DND-41 (cell line): Measurements from ENCODE around the gene IGFBP4.

Source experiments
- ATAC-seq: fragments of 200-7000 bp; cut with Tn5 transposase; 3 replicates; pipeline ENCODE4 v1.9.1; 2021; ENCODE audit warnings: low read depth; ENCODE audit not compliant: insufficient read depth
- DNase-seq: peaks from one replicate; pipeline ENCODE4 v3.0.0-alpha.2; 2020
- H2AFZ ChIP-seq: 2 replicates; pipeline ENCODE4 v1.6.0; 2012; ENCODE audit warnings: low read depth, low read length
- H3K27ac ChIP-seq: 2 replicates; pipeline ENCODE4 v1.5.1; 2012; ENCODE audit warnings: low read length, inconsistent platforms
- H3K27me3 ChIP-seq: fragments of 200-600 bp; sonication (generic); 2 replicates; pipeline ENCODE4 v1.6.0; 2012; ENCODE audit warnings: low read length, mild to moderate bottlenecking, inconsistent platforms; ENCODE audit not compliant: insufficient read depth, poor library complexity
- H3K36me3 ChIP-seq: 2 replicates; pipeline ENCODE4 v1.5.1; 2012; ENCODE audit warnings: low read length, inconsistent platforms; ENCODE audit not compliant: insufficient read depth
- H3K4me1 ChIP-seq: 2 replicates; pipeline ENCODE4 v1.5.1; 2012; ENCODE audit warnings: mild to moderate bottlenecking, low read length; ENCODE audit not compliant: insufficient read depth
- H3K4me2 ChIP-seq: 2 replicates; pipeline ENCODE4 v1.6.0; 2012; ENCODE audit warnings: mild to moderate bottlenecking, moderate library complexity, low read length, inconsistent platforms; ENCODE audit not compliant: insufficient read depth
- H3K4me3 ChIP-seq, 2 experiments: fragments of 200-600 bp in 1 of 2; shearing (Covaris generic) in 1 of 2; 2 replicates each; pipeline ENCODE4 v1.5.1; 2012 to 2016; ENCODE audit warnings: inconsistent platforms in 2 of 2, low read length in 2 of 2, mild to moderate bottlenecking in 2 of 2, low read depth in 1 of 2, moderate library complexity in 1 of 2
- H3K79me2 ChIP-seq: 2 replicates; pipeline ENCODE4 v1.6.0; 2012; ENCODE audit warnings: low read length, inconsistent platforms; ENCODE audit not compliant: insufficient read depth
- H3K9ac ChIP-seq: 2 replicates; pipeline ENCODE4 v1.6.0; 2012; ENCODE audit warnings: low read depth, mild to moderate bottlenecking, inconsistent platforms, low read length, moderate library complexity
- H3K9me3 ChIP-seq: 2 replicates; pipeline ENCODE4 v1.5.1; 2012; ENCODE audit warnings: low read length, moderate library complexity, mild to moderate bottlenecking, inconsistent platforms; ENCODE audit not compliant: insufficient read depth, severe bottlenecking
- H4K20me1 ChIP-seq: 2 replicates; pipeline ENCODE4 v1.6.0; 2012; ENCODE audit warnings: low read length; ENCODE audit not compliant: insufficient read depth
- EZH2 ChIP-seq: IDR thresholded peaks from 3 replicates; pipeline ENCODE4 v1.6.1; 2012; ENCODE audit warnings: borderline replicate concordance, low read depth, mild to moderate bottlenecking, moderate library complexity, low read length, inconsistent platforms; ENCODE audit not compliant: severe bottlenecking
- TF ChIP-seq, protein P1 (sequence below): IDR thresholded peaks from 2 replicates; pipeline ENCODE4 v1.5.1; 2012; ENCODE audit warnings: borderline replicate concordance, low read length, moderate library complexity, mild to moderate bottlenecking; ENCODE audit not compliant: poor library complexity, severe bottlenecking; ENCODE audit errors: extremely low read depth

The IGFBP4 gene

DNA sequence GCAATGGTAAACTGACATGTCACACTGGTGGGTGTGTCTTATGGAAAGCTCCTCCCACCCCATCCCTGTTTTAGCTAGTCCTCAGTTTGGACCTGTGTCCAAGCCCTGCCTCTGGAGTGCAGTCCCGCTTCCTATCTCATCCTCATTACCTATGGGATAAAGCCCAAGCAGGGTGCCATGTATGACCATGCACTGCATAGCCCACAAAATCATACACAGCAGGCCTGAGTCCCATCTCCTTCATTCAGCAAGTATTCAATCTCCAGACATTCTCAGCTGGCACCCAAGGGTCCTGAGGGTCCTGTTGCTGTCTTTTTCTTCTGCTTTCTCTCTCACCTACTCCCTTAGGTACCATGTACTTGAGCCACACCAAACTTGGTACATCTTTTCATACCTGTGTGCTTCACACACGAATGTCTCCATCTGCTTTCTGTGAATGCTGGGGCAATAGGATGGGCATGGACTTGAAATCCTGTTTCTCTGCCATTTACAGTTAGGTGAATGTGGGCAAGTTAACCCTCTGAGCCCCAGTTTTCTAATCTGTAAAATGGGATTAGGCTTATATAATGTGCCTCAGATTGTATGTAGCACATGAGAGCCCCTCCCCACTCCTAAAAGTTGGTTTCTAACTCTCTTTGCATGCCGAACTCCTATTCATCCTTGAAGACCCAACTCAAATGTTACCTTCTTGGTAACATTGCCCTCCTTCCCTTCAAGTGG lies 29.6 kb downstream of the IGFBP4 start:
- no peak for ATAC-seq

DNA sequence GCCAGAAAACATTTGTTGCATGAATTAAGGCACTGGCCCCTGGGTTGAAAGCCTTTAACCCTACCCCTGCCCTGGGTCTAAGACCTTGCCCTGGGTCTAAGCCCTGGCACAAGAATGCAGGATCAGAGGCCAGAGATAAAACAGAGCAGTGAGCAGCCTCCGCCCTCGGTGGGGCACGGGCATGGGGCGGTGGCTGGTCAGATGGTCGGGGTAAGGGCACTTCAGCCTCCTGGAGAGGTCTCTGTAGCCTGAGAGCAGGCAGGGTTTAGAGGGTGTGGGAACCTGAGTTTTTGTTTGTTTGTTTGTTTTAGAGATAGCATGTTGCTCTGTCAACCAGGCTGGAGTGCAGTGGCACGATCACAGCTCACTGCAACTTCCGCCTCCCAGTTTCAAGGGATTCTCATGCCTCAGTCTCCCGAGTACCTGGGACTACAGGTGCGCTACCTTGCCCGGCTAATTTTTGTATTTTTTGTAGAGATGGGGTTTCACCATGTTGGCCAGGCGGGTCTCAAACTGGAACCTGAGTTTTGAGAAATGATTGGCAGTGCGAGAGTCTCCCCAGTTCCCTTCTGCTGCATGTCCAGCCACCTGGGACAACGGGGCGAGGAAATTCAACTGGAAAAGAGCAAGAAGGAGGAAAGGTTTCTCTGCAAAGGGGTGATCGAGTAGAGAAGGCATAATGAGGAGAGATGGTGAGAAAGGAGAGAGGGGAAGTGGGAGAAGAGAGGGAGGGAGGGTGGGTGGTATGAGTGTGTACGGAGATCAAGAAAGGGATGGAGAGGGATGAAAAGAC lies 30.5 kb downstream of the IGFBP4 start:
- no peaks in the 10 kb centered on the region for H3K27me3 ChIP-seq
- DNase-seq (no peak), ATAC-seq (no peak)
- no peaks in the 10 kb centered on the region for H4K20me1 ChIP-seq
- no peaks in the 10 kb centered on the region for H3K79me2 ChIP-seq
- H3K4me3 ChIP-seq = no peak overlapping the region
- no peak for TF ChIP-seq EZH2
- TF ChIP-seq, protein P1, sequence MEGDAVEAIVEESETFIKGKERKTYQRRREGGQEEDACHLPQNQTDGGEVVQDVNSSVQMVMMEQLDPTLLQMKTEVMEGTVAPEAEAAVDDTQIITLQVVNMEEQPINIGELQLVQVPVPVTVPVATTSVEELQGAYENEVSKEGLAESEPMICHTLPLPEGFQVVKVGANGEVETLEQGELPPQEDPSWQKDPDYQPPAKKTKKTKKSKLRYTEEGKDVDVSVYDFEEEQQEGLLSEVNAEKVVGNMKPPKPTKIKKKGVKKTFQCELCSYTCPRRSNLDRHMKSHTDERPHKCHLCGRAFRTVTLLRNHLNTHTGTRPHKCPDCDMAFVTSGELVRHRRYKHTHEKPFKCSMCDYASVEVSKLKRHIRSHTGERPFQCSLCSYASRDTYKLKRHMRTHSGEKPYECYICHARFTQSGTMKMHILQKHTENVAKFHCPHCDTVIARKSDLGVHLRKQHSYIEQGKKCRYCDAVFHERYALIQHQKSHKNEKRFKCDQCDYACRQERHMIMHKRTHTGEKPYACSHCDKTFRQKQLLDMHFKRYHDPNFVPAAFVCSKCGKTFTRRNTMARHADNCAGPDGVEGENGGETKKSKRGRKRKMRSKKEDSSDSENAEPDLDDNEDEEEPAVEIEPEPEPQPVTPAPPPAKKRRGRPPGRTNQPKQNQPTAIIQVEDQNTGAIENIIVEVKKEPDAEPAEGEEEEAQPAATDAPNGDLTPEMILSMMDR = no peak
- peaks cover 10% of the 10 kb centered on the region for H3K9me3 ChIP-seq
- H3K4me1 ChIP-seq = peaks cover 4% of the 10 kb centered on the region
- H3K4me2 ChIP-seq = no peak overlapping the region
- no peaks in the 10 kb centered on the region; the same call in 1 of the 2 replicates for H3K36me3 ChIP-seq
- no peak overlapping the region for H3K9ac ChIP-seq
- no peak overlapping the region for H3K27ac ChIP-seq
- no peak overlapping the region for H2AFZ ChIP-seq

More for the DNA sequence above, 29.6 kb downstream of the IGFBP4 start:
- no peak overlapping the region for H2AFZ ChIP-seq
- no peaks in the 10 kb centered on the region for H4K20me1 ChIP-seq
- TF ChIP-seq, protein P1 = no peak
- TF ChIP-seq EZH2 = no peak
- no peaks in the 10 kb centered on the region for H3K27me3 ChIP-seq
- peaks cover 4% of the 10 kb centered on the region for H3K4me1 ChIP-seq
- no peak overlapping the region for H3K4me3 ChIP-seq
- H3K36me3 ChIP-seq = no peaks in the 10 kb centered on the region; the same call in 1 of the 2 replicates
- H3K9ac ChIP-seq = no peak overlapping the region
- no peak overlapping the region for H3K27ac ChIP-seq
- no peak for DNase-seq
- H3K9me3 ChIP-seq = peaks cover 10% of the 10 kb centered on the region
- no peak overlapping the region for H3K4me2 ChIP-seq
- no peaks in the 10 kb centered on the region for H3K79me2 ChIP-seq

DNA sequence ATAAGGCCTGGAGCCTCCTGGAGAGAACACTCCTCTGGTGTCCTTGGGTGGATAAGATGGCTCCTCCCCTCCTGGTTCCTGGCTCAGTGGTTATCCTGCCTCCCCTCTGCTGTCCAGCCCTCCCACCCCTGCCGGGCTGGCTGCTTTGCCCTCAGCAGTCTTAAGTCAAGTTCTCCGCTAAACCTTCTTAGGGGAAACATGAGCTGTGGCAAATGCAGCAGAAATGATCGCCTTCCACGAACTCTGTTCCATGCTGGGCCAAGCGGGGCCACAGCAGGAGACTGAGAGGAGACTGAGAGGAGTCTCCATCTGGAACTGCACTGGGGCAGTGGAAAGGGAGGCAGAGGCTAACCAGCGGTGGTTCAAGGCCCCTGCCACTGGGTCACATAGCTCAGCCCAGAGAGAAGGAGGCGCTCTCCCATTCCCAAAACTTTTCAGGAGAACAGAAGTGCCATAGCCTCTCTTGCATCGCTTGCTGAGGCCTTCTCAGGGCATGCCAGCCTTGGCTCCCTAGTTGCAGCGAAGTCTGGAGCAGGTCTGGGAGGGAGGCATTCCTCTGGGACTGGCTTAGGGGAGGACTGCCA lies 31.3 kb downstream of the IGFBP4 start:
- Histone ChIP-seq H3K36me3 (no peaks in the 10 kb centered on the region; the same call in 1 of the 2 replicates), H2AFZ (no peak overlapping the region), H3K27me3 (no peaks in the 10 kb centered on the region), H3K27ac (no peak overlapping the region), H3K9ac (no peak overlapping the region), H3K4me3 (no peak overlapping the region), H3K79me2 (no peaks in the 10 kb centered on the region), H4K20me1 (no peaks in the 10 kb centered on the region), H3K9me3 (peaks cover 10% of the 10 kb centered on the region), H3K4me1 (peaks cover 5% of the 10 kb centered on the region), H3K4me2 (no peak overlapping the region)
- ATAC-seq (no peak), DNase-seq (no peak)
- TF ChIP-seq EZH2 = no peak

DNA sequence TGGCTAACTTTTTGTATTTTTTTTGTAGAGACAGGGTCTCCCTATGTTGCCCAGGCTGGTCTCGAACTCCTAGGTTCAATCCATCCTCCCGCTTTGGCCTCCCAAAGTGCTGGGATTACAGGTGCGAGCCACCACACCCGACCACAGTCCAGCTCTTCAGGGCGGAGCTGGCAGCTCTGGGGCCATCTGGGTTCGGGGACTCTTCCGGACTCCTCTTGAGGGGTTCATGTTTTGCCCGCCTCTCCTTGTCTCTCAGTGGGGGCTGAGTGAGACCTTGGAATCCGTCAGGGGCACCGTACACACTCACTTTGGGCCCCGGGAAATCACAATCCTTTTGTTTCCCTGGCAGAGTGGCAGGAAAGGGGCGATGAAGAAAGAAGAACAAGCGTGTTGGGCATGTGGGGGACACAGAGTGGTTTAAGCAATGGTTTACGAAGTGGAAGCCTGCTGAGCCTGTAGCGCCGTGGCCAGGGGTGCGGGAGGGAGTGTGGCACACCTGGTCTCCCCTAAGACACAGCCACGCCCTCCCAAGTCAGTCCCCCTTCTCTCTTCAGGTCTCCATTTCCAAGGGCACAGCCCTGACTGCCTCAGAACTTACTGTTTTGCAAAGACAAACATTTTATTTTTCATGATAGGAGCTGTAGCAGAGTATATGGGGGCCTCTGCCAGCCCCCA lies 32.1 kb downstream of the IGFBP4 start:
- peaks cover 14% of the 10 kb centered on the region for H3K4me1 ChIP-seq
- ATAC-seq (no peak), DNase-seq (no peak)
- no peaks in the 10 kb centered on the region for H4K20me1 ChIP-seq
- no peaks in the 10 kb centered on the region for H3K27me3 ChIP-seq
- H3K27ac ChIP-seq = peak overlapping the region; percentile 49; the same call in 1 of the 2 replicates
- no peak overlapping the region for H3K4me3 ChIP-seq
- no peak overlapping the region for H3K4me2 ChIP-seq
- H3K9me3 ChIP-seq = peaks cover 10% of the 10 kb centered on the region
- no peak overlapping the region for H2AFZ ChIP-seq
- no peaks in the 10 kb centered on the region; the same call in 1 of the 2 replicates for H3K36me3 ChIP-seq
- peak overlapping the region; percentile 15; the same call in 1 of the 2 replicates for H3K9ac ChIP-seq
- H3K79me2 ChIP-seq = no peaks in the 10 kb centered on the region
- TF ChIP-seq, protein P1 = no peak
- TF ChIP-seq EZH2 = no peak
